Smooth muscle cell (in vitro differentiated cells): ENCODE data around the gene USP3. TPM values are rescaled to one million over a fixed set of nuclear protein-coding genes. Genes with fewer than 3 reads are reported as not detected.
A peak's percentile ranks its signal among the peaks of the same experiment; 100 is the strongest.

Experiments
- DNase-seq: peaks from one replicate; lab custom pipeline; 2025; ENCODE audit not compliant: unreplicated experiment; lab: John Stamatoyannopoulos, UW
- H2AFZ ChIP-seq: fragments of 200-600 bp; sonication (generic); 2 replicates; pipeline ENCODE4 v1.6.0; 2016; ENCODE audit warnings: antibody characterized with exemption, low read depth, mild to moderate bottlenecking
- H3F3A ChIP-seq: fragments of 200-600 bp; sonication (generic); 2 replicates; pipeline ENCODE4 v1.6.0; 2017; ENCODE audit warnings: antibody characterized with exemption, low read depth
- H3K27ac ChIP-seq: fragments of 200-600 bp; sonication (generic); 2 replicates; pipeline ENCODE4 v1.5.1; 2016; ENCODE audit warnings: low read depth, mild to moderate bottlenecking
- H3K27me3 ChIP-seq: fragments of 200-600 bp; sonication (generic); 2 replicates; pipeline ENCODE4 v1.6.1; 2016; ENCODE audit warnings: low read depth, mild to moderate bottlenecking
- H3K36me3 ChIP-seq: fragments of 200-600 bp; sonication (generic); 2 replicates; pipeline ENCODE4 v1.5.1; 2016; ENCODE audit warnings: low read depth
- H3K4me1 ChIP-seq: fragments of 200-600 bp; sonication (generic); 2 replicates; pipeline ENCODE4 v1.5.1; 2016; ENCODE audit warnings: low read depth
- H3K4me2 ChIP-seq: fragments of 200-600 bp; sonication (generic); 2 replicates; pipeline ENCODE4 v1.6.0; 2016; ENCODE audit warnings: mild to moderate bottlenecking
- H3K4me3 ChIP-seq: fragments of 200-600 bp; sonication (generic); 2 replicates; pipeline ENCODE4 v1.5.1; 2016; ENCODE audit warnings: mild to moderate bottlenecking
- H3K79me2 ChIP-seq: fragments of 200-600 bp; sonication (generic); 2 replicates; pipeline ENCODE4 v1.6.0; 2016; ENCODE audit warnings: low read depth, mild to moderate bottlenecking
- H3K9ac ChIP-seq: fragments of 200-600 bp; sonication (generic); 2 replicates; pipeline ENCODE4 v1.6.0; 2016; ENCODE audit warnings: low read depth
- H3K9me3 ChIP-seq: fragments of 200-600 bp; sonication (generic); replicated peaks from 2 replicates; pipeline ENCODE4 v1.5.1; 2016; ENCODE audit warnings: low read depth
- H4K20me1 ChIP-seq: fragments of 200-600 bp; sonication (generic); 2 replicates; pipeline ENCODE4 v1.6.0; 2016; ENCODE audit warnings: low read depth
- WGBS: methylation state at CpG from one replicate; pipeline ENCODE4 v1.1.7; 2016; ENCODE audit warnings: low lambda C conversion rate; 5-methylcytosine and 5-hydroxymethylcytosine counted together
- polyA plus RNA-seq: library from polyadenylated mRNA; unstranded; fragments of >200 nt; fragmentation: Nextera tagmentation; extraction: Ambion mirVana; gene quantifications from 2 replicates; pipeline ENCODE4 v1.2.1, GENCODE V29; 2016
- total RNA-seq: library from RNA; depleted of rRNA; stranded (reverse); fragments of >200 nt; gene quantifications from 2 replicates; pipeline ENCODE4 v1.2.3, GENCODE V29; 2014
- TF ChIP-seq, protein P1 (sequence below): fragments of 200-600 bp; sonication (generic); IDR thresholded peaks from 2 replicates; pipeline ENCODE4 v1.5.1; 2017; ENCODE audit warnings: borderline replicate concordance, mild to moderate bottlenecking, antibody characterized with exemption; ENCODE audit not compliant: insufficient read depth, poor library complexity, severe bottlenecking

USP3 gene
- total and polyA plus RNA-seq, 2 experiments from 2014 or later: 17.1 to 26.2 TPM

DNA sequence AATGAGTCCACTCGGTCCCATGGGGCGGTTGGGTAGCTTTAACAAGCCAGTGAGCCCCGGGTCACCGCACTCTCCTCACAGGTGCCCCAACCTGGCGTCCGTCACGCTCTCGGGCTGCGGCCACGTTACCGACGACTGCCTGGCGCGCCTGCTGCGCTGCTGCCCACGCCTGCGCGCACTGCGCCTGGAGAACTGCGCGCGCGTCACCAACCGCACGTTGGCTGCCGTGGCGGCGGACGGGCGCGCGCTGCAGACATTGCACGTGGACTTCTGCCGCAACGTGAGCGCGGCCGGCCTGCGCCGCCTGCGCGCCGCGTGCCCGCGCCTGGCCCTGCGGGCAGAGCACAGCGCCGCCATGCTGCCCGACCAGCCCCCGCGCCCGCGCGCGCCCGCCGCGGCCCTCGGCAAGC, 96.2 kb downstream of the USP3 start:
- Histone ChIP-seq H3K4me2 (peak overlapping the region; percentile 99), H3F3A (peaks cover 4% of the 10 kb centered on the region), H3K9ac (no peak overlapping the region), H3K4me1 (peaks cover 20% of the 10 kb centered on the region), H3K27me3 (peaks cover 29% of the 10 kb centered on the region), H4K20me1 (peaks cover 8% of the 10 kb centered on the region), H2AFZ (no peak overlapping the region), H3K9me3 (no peaks in the 10 kb centered on the region), H3K27ac (no peak overlapping the region), H3K36me3 (no peaks in the 10 kb centered on the region), H3K4me3 (peak overlapping the region; percentile 66), H3K79me2 (no peaks in the 10 kb centered on the region)
- TF ChIP-seq, protein P1, sequence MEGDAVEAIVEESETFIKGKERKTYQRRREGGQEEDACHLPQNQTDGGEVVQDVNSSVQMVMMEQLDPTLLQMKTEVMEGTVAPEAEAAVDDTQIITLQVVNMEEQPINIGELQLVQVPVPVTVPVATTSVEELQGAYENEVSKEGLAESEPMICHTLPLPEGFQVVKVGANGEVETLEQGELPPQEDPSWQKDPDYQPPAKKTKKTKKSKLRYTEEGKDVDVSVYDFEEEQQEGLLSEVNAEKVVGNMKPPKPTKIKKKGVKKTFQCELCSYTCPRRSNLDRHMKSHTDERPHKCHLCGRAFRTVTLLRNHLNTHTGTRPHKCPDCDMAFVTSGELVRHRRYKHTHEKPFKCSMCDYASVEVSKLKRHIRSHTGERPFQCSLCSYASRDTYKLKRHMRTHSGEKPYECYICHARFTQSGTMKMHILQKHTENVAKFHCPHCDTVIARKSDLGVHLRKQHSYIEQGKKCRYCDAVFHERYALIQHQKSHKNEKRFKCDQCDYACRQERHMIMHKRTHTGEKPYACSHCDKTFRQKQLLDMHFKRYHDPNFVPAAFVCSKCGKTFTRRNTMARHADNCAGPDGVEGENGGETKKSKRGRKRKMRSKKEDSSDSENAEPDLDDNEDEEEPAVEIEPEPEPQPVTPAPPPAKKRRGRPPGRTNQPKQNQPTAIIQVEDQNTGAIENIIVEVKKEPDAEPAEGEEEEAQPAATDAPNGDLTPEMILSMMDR: no peak
- peak; percentile 36 for DNase-seq
- under 1% methylated on average over 41 of the region's 60 CpGs for WGBS

DNA sequence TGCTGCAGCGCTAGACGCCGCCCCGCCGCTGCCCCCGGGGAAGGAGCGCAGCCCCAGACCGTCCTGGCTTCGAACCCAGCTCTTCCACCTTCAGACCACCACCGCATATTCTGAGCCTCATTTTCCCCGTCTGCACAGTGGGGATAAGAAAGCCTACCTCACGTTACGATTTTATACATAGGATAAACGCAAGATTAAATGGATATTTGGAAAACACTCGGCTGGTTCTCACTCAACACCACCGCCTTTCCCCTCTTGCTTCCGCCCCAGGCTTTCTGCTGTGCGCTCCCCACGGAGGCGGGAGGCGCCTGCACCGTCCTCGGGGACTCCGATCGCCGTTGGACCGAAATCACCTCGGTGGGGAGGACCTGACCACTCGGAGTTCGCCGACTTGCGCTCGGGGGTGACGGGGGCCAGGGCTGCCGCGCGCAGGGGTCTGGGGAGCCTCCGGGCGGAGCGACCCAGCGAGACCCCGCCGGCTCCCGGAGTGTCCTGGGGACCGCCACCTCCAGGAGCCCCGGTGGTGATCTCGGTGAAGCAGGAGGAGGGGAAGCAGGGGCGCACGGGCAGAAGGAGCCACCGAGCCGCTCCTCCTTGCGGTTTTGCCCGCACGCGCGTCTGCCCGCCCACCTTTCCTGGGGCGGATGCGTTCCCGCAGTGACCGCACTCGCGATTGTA, 96.8 kb downstream of the USP3 start:
- Histone ChIP-seq H2AFZ (peak overlapping the region; percentile 12), H3K9me3 (no peaks in the 10 kb centered on the region), H3F3A (peaks cover 4% of the 10 kb centered on the region), H4K20me1 (peaks cover 13% of the 10 kb centered on the region), H3K27ac (no peak overlapping the region), H3K4me3 (peak overlapping the region; percentile 66), H3K9ac (peak overlapping the region; percentile 78), H3K79me2 (no peaks in the 10 kb centered on the region), H3K4me1 (peaks cover 20% of the 10 kb centered on the region), H3K36me3 (no peaks in the 10 kb centered on the region), H3K27me3 (peaks cover 34% of the 10 kb centered on the region), H3K4me2 (peak overlapping the region; percentile 99)
- TF ChIP-seq, protein P1: no peak
- WGBS: 1% methylated on average over 57 of the region's 63 CpGs
- no peak for DNase-seq

DNA sequence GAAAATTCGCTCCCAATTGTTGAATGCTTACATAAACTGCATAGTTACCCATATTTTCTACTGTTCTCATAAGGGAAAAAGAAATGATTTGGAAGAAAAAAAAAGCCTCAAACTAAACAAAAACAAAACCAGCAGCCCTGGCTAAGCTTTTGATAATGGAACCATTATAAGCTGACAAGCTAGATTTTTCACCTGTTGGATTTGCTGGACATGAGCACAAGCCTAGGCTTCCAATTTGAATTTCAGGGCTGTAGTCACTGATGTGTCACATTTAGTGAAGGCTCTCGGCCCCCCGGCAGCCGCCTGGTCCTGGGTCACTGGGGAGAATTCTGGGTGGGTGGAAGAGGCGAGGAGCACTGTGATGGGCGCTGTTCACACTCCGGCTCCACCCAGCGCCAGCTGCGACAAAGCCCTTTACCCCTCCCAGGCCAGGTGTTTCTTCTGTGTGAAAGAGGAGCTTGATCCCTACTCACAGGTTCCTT, 97.4 kb downstream of the USP3 start:
- Histone ChIP-seq H3K4me2 (peak overlapping the region; percentile 99), H3K9ac (peak overlapping the region; percentile 78), H4K20me1 (peaks cover 15% of the 10 kb centered on the region), H3K9me3 (no peaks in the 10 kb centered on the region), H3K4me3 (peak overlapping the region; percentile 66), H3K79me2 (no peaks in the 10 kb centered on the region), H2AFZ (no peak overlapping the region), H3F3A (peaks cover 4% of the 10 kb centered on the region), H3K27ac (no peak overlapping the region), H3K36me3 (no peaks in the 10 kb centered on the region), H3K4me1 (peaks cover 16% of the 10 kb centered on the region), H3K27me3 (peaks cover 39% of the 10 kb centered on the region)
- TF ChIP-seq, protein P1: no peak
- WGBS: 47% methylated on average over 9 of the region's 9 CpGs
- no peak for DNase-seq

DNA sequence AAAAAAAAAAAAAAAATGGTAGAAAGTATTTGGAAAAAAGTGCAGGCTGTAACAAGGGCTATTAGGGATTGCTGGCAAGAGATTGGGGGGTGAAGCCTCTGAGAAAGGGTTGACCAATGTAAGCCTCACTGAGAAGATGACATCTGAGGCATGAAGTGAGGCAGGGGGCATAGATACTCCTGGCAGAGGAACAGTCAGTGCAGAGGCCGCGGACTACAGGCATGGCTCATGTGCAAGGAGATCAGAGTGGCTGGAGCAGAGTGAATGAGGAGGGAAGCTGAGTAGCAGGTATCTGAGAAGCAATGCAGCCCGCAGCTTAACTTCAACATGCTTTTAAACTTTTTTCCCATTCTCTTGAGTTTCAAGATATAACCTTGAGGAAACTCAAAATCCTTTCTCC, 98.2 kb downstream of the USP3 start:
- H3K9me3 ChIP-seq: no peaks in the 10 kb centered on the region
- no peak overlapping the region for H3K4me2 ChIP-seq
- H3K4me1 ChIP-seq: peaks cover 12% of the 10 kb centered on the region
- no peak overlapping the region for H3K9ac ChIP-seq
- TF ChIP-seq, protein P1: no peak
- H4K20me1 ChIP-seq: peaks cover 19% of the 10 kb centered on the region
- peaks cover 4% of the 10 kb centered on the region for H3F3A ChIP-seq
- H2AFZ ChIP-seq: no peak overlapping the region
- peaks cover 43% of the 10 kb centered on the region for H3K27me3 ChIP-seq
- no peak overlapping the region for H3K4me3 ChIP-seq
- DNase-seq: no peak
- whole genome bisulfite sequencing: 91% methylated on average over 3 of the region's 3 CpGs
- no peaks in the 10 kb centered on the region for H3K36me3 ChIP-seq
- H3K27ac ChIP-seq: no peak overlapping the region
- no peaks in the 10 kb centered on the region for H3K79me2 ChIP-seq
